ENCODE results near the gene APLP2.

GRCh38 chr11:130189492-130190210 is 120.0 kb downstream of the APLP2 start:
- TF ChIP-seq CTCF (IDR thresholded peaks at IDR 0.05 in 8 of 11, conservative IDR thresholded peaks at IDR 0.05 in 3 of 11) (no peak), POLR2A (IDR thresholded peaks at IDR 0.05) (no peak), POLR2AphosphoS5 (IDR thresholded peaks at IDR 0.05) (no peak)
